Activated naive CD4-positive, alpha-beta T cell treated with anti-CD3 and anti-CD28 coated beads, Interleukin-2, amount 10 ng/mL, durations not matched to agents 7 days and 5 days (primary cell): ENCODE results near the gene SLC34A1.
A peak's percentile ranks its signal among the peaks of the same experiment; 100 is the strongest.

Experiments
- CTCF ChIA-PET: fragments of 350-600 bp; sonication (Branson Sonifier 250); formaldehyde crosslinking; loops from one replicate; lab custom pipeline; 2021; ENCODE audit warnings: antibody characterized with exemption; lab: Charles Lee
- DNase-seq: peaks from one replicate; pipeline ENCODE4 v3.0.0-alpha.2; 2020
- H3K27ac Mint-ChIP-seq: one replicate; pipeline ENCODE4 v1.8.0; 2021; ENCODE audit warnings: mild to moderate bottlenecking, moderate library complexity, mixed read lengths
- H3K27me3 Mint-ChIP-seq: one replicate; pipeline ENCODE4 v1.8.0; 2021; ENCODE audit warnings: mild to moderate bottlenecking, mixed read lengths
- H3K36me3 Mint-ChIP-seq: one replicate; pipeline ENCODE4 v1.8.0; 2021; ENCODE audit warnings: mixed read lengths
- H3K4me1 Mint-ChIP-seq: one replicate; pipeline ENCODE4 v1.8.0; 2021; ENCODE audit warnings: mixed read lengths
- H3K4me3 Mint-ChIP-seq: one replicate; pipeline ENCODE4 v1.8.0; 2021; ENCODE audit warnings: mild to moderate bottlenecking, moderate library complexity, mixed read lengths
- H3K9me3 Mint-ChIP-seq: one replicate; pipeline ENCODE4 v1.8.0; 2021; ENCODE audit warnings: mixed read lengths

SLC34A1 gene

DNA sequence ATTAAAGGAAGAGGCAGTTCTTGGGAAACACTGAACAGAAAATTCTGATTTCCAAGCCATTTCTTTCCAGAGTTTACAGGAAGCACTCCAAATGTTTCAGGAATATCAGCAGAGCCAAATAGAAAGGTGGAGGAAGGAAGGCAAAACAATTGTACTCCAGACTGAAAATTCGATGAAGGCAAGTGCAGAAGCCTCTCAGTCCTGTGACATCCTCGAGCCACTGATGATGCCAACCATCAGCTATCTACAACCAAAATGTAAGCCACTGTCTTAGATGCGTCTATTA lies 34.9 kb upstream of the SLC34A1 start:
- H3K4me1 Mint-ChIP-seq, result peaks cover 60% of the 10 kb centered on the region
- H3K9me3 Mint-ChIP-seq, result no peaks in the 10 kb centered on the region
- CTCF ChIA-PET, result interaction anchor here (0.6 to 1.2 kb wide), 3 partner anchors 31 to 381 kb away, joined by 3 to 5 read pairs (median 4); no protein-coding TSS in a partner anchor
- H3K36me3 Mint-ChIP-seq, result peaks cover 33% of the 10 kb centered on the region
- H3K27me3 Mint-ChIP-seq, result no peaks in the 10 kb centered on the region
- no peak for DNase-seq
- H3K27ac Mint-ChIP-seq, result no peak overlapping the region
- H3K4me3 Mint-ChIP-seq, result peak overlapping the region; percentile 97

DNA sequence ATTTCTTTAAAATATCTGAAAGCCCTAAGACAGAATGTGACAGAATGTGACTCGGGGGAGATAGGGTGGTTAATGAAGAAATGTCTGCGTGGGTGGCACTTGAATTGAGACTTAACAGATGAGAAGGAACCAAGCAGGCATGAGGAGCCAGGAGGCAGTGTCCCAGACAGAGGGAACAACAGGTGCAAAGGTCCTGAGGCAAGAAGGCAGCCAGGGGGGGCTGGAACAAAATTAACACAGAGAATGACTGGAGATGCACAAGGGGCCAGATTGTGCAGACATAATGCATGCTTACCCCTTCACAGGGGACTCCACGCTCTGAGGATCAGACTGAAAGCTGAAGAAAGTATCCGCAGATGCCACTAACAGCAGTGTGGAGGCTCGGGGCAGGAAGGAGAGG lies 34.5 kb upstream of the SLC34A1 start:
- peaks cover 65% of the 10 kb centered on the region for H3K4me1 Mint-ChIP-seq
- H3K4me3 Mint-ChIP-seq, result peak overlapping the region; percentile 97
- CTCF ChIA-PET, result interaction anchor here (0.6 to 2.4 kb wide), 4 partner anchors 30 to 381 kb away, joined by 3 to 9 read pairs (median 4); no protein-coding TSS in a partner anchor
- peaks cover 36% of the 10 kb centered on the region for H3K36me3 Mint-ChIP-seq
- DNase-seq, result no peak
- H3K9me3 Mint-ChIP-seq, result peaks cover 3% of the 10 kb centered on the region
- peak overlapping the region; percentile 29 for H3K27ac Mint-ChIP-seq
- no peaks in the 10 kb centered on the region for H3K27me3 Mint-ChIP-seq

DNA sequence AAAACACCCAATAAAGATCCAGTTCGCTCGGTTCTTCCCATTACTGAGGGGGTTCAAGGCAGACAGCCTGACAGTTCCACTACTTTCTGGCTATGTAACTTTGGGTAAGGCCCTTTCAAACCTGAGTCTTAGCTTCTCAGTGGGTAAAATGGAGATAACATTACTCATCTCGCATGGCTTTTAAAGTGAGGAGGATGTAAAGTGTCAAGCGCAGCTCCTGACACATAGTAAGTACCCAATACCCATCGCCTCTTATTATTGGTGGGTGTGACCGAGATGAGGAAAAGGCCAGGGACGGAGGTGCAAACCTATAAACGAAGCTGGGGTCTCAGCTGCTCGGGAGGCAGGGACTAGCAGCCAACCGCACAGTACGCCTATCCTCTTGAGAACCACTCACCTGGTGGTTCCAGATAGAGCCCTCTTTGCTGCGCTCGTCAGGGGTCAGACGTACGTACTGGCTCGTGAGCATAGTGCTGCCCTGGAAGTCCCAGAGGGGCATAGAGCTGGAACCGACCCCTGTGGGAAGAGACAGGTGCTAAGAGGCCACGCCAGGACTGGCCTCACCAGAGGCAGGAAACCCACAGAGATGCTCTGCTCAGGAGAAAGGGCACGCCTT lies 33.4 kb upstream of the SLC34A1 start:
- no peak for DNase-seq
- no peaks in the 10 kb centered on the region for H3K27me3 Mint-ChIP-seq
- CTCF ChIA-PET, result interaction anchor here (0.6 to 2.4 kb wide), 14 partner anchors 11 to 123 kb away, joined by 3 to 9 read pairs (median 4); no protein-coding TSS in a partner anchor
- peaks cover 39% of the 10 kb centered on the region for H3K36me3 Mint-ChIP-seq
- H3K4me3 Mint-ChIP-seq, result peak overlapping the region; percentile 97
- H3K27ac Mint-ChIP-seq, result peak overlapping the region; percentile 99
- H3K9me3 Mint-ChIP-seq, result peaks cover 10% of the 10 kb centered on the region
- peaks cover 76% of the 10 kb centered on the region for H3K4me1 Mint-ChIP-seq

DNA sequence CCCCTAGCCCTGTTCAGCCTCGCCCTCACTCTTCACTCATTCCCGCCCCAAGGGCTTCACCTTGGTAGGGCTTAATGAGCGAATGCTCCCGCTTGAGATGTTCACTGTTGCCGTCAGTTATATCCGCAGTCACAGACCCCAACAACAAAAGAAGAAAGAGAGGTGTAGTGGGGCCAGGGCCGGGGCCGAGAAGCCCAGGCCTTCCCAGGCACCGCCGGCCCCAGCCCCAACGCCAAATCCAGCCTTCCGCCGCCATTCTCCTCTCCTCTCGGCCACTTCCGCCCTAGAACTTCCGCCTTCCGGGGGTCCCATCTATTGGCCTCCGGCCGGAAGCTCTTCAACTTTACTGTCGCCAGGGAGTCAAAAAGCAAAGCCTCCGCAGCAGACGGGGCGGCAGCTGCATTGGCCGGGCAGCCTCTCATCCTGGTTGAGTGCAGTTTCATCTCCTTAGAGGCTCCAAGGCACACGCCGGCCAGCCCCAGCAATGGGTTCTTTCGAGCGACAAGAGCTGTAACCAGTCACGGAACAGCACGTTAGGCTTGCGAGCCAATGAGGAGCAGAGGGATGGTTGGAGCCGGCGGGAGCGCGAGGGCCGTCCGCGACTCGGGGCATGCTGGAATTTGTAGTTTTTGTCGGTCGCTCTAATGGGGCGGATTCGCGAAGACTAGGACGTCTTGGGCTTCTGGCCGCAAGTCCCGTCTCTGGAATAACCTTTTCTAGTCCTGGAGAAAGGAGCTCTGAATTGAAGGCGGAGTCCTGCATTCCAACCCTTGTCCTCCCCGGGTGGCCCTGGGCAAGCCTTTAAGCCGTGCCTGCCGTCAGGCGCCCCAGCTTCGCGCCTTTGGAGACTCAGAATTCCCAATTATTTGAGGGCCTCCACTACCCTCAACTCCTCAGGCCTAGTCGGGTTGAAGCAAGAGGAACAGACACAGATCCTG lies 32.6 kb upstream of the SLC34A1 start, which contains the start of gene LMAN2:
Gene LMAN2, minus strand, starts transcription at position 277 of the 938 bp plus-strand sequence. Its CDS starts 21 bp downstream, at position 256.
- H3K4me1 Mint-ChIP-seq, result peaks cover 77% of the 10 kb centered on the region
- DNase-seq, result peak; percentile 94
- H3K4me3 Mint-ChIP-seq, result peak within 1 kb of the TSS; percentile 97
- H3K36me3 Mint-ChIP-seq, result peaks cover 32% of the 10 kb centered on the region
- no peaks in the 10 kb centered on the region for H3K27me3 Mint-ChIP-seq
- CTCF ChIA-PET, result interaction anchor here (0.7 to 2.4 kb wide), 14 partner anchors 10 to 104 kb away, joined by 3 to 9 read pairs (median 4); no protein-coding TSS in a partner anchor
- peak within 1 kb of the TSS; percentile 99 for H3K27ac Mint-ChIP-seq
- peaks cover 11% of the 10 kb centered on the region for H3K9me3 Mint-ChIP-seq

DNA sequence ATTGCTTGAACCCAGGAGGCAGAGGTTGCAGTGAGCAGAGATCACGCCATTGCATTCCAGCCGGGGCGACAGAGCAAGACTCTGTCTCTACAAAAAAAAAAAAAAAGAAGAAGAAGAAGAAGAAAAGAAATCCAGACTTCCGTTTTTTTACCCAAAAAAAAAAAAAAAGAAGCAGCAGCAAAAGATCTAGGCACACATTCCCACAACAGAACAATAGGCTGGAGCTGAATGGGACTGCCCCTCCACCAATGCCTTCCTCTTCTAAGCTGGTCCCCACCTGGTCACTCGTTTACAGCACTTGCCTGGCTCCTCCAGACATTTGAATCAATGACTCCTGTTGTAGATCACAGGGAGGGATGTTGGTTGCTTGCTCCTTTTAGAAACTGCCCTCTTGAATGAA lies 31.1 kb upstream of the SLC34A1 start:
- H3K4me3 Mint-ChIP-seq, result peak overlapping the region; percentile 15
- H3K27ac Mint-ChIP-seq, result peak overlapping the region; percentile 7
- CTCF ChIA-PET, result interaction anchor here (1.8 kb wide), 1 partner anchor 8 kb away, joined by 7 read pairs; no protein-coding TSS in a partner anchor

DNA sequence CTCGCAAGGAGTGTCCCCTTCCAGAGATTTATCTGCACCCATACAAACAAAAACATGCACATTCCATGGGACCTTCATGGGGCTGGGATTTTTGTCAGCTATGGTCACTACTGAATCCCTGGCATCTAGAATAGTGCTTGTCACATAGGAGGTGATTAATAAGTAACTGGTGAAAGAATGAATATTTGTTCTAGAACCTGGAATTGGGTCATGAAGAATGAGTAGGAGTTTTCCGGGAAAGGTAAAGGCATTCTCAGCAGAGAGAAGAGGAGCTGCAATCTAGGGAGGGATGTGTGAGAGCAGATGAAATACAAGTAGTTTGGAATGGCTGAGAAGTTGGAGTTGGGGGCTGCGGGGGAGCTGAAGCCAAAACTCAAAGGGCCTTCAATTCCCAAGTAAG lies 30.0 kb upstream of the SLC34A1 start:
- no peak for DNase-seq
- no peaks in the 10 kb centered on the region for H3K27me3 Mint-ChIP-seq
- H3K27ac Mint-ChIP-seq, result no peak overlapping the region
- peaks cover 28% of the 10 kb centered on the region for H3K36me3 Mint-ChIP-seq
- peaks cover 78% of the 10 kb centered on the region for H3K4me1 Mint-ChIP-seq
- CTCF ChIA-PET, result interaction anchor here (1.0 to 8.1 kb wide), 2 partner anchors 16 to 36 kb away, joined by 4 to 75 read pairs; no protein-coding TSS in a partner anchor
- H3K9me3 Mint-ChIP-seq, result peaks cover 11% of the 10 kb centered on the region
- no peak overlapping the region for H3K4me3 Mint-ChIP-seq

More for the DNA sequence above, 31.1 kb upstream of the SLC34A1 start:
- Mint-ChIP-seq H3K4me1 (peaks cover 77% of the 10 kb centered on the region), H3K9me3 (peaks cover 11% of the 10 kb centered on the region), H3K36me3 (peaks cover 25% of the 10 kb centered on the region), H3K27me3 (no peaks in the 10 kb centered on the region)
- no peak for DNase-seq

DNA sequence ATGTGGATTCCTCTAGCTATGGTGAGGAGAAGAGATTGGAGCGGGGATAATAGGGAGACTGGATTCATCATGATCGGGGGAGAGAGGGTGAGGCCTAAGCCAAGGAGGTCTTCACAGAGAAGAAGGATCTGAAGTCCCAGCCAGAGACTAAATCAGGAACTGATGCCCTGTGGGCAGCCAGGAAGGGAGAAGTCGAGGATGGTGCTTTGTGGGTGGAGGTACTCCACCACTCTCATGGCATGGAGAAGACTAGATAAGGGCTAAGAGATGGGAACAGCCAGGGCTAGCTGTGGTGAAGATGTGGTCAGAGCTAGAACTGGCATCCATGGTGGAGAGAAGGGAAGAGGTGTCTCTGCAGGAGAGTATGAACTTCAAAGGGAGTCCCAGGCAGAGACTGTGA lies 29.5 kb upstream of the SLC34A1 start:
- Mint-ChIP-seq H3K4me3 (no peak overlapping the region), H3K27ac (no peak overlapping the region), H3K36me3 (peaks cover 31% of the 10 kb centered on the region), H3K9me3 (peaks cover 11% of the 10 kb centered on the region), H3K27me3 (no peaks in the 10 kb centered on the region), H3K4me1 (peaks cover 78% of the 10 kb centered on the region)
- CTCF ChIA-PET, result interaction anchor here (1.0 to 8.1 kb wide), 4 partner anchors 15 to 101 kb away, joined by 3 to 75 read pairs (median 7); no protein-coding TSS in a partner anchor
- DNase-seq, result no peak

DNA sequence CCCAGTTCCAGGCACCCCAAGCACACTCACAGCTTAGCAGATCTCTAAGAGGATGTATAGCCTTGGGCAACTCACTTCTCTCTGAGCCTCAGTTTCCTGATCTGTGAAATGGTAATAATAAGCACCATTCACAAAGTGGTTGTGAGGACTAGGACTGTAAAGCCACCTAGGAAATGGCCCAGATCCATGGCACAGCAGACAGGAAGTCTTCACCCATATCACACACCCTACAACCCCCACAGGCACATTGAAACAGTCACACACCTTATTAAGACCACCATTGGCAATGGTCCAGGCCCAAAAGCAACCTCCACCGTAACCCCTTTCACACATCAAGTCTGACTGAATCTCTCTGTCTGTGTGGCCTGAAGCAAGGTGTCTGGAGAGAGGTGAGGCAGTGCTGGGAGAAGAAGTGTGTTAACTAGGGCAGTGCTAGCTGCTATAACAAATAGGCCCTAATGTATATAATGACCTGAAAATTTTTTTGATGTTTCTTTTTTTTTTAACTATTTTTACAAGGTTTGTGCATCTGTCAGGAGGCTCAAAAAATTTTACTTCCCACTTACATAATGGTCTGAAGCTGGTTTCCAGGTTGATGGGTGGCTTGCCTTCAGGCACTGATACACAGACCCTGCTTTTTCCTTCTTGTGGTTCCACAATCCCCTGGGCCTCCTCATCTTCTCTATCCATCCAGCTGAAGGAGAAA lies 28.9 kb upstream of the SLC34A1 start:
- Mint-ChIP-seq H3K36me3 (peaks cover 33% of the 10 kb centered on the region), H3K27ac (peak overlapping the region; percentile 35), H3K27me3 (no peaks in the 10 kb centered on the region), H3K4me3 (no peak overlapping the region), H3K4me1 (peaks cover 78% of the 10 kb centered on the region), H3K9me3 (peaks cover 11% of the 10 kb centered on the region)
- DNase-seq, result no peak
- CTCF ChIA-PET, result interaction anchor here (1.3 to 8.1 kb wide), 4 partner anchors 15 to 100 kb away, joined by 3 to 75 read pairs (median 6); no protein-coding TSS in a partner anchor

DNA sequence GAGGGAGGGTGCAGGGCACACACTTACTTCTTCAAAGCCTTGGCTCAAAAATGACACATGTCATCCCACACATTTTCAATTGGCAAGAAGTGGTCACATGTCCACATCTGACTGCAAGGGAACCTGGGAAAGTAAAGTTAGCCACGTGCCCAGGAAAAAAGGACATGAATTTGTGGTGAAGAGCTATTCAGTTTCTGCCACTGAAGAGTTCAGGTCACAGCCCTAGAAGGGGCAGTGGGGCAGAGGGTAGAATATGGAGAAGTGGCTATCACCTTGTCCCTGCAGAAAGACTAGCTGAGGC lies 28.4 kb upstream of the SLC34A1 start:
- no peak overlapping the region for H3K4me3 Mint-ChIP-seq
- CTCF ChIA-PET, result interaction anchor here (1.3 to 8.1 kb wide), 4 partner anchors 14 to 100 kb away, joined by 3 to 75 read pairs (median 6); no protein-coding TSS in a partner anchor

DNA sequence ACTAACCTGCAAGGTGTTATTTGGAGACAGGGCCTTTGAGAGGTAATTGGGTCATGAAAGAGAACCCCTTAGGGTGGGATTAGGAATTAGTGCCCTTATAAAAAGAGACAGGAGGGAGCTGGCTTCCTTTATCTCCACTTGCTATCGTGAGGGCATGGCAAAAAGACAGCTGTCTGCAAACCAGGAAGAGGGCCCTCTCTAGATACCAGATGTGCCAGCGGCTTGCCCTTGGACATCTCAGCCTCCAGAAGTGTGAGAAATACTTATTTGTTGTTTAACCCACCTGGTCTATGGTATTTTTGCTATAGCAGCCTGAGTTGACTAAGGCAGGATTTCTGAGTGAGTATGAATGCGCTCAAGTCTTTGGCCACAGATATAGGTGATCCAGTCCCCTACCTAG lies 27.5 kb upstream of the SLC34A1 start:
- no peaks in the 10 kb centered on the region for H3K27me3 Mint-ChIP-seq
- peak overlapping the region; percentile 13 for H3K27ac Mint-ChIP-seq
- peaks cover 11% of the 10 kb centered on the region for H3K9me3 Mint-ChIP-seq
- DNase-seq, result no peak
- H3K4me1 Mint-ChIP-seq, result peaks cover 80% of the 10 kb centered on the region
- H3K36me3 Mint-ChIP-seq, result peaks cover 32% of the 10 kb centered on the region
- CTCF ChIA-PET, result interaction anchor here (1.4 to 8.1 kb wide), 3 partner anchors 13 to 48 kb away, joined by 3 to 75 read pairs (median 10); no protein-coding TSS in a partner anchor
- peak overlapping the region; percentile 93 for H3K4me3 Mint-ChIP-seq

More for the DNA sequence above, 28.4 kb upstream of the SLC34A1 start:
- H3K27ac Mint-ChIP-seq, result no peak overlapping the region
- H3K36me3 Mint-ChIP-seq, result peaks cover 34% of the 10 kb centered on the region
- peaks cover 11% of the 10 kb centered on the region for H3K9me3 Mint-ChIP-seq
- peaks cover 76% of the 10 kb centered on the region for H3K4me1 Mint-ChIP-seq
- no peak for DNase-seq
- no peaks in the 10 kb centered on the region for H3K27me3 Mint-ChIP-seq

DNA sequence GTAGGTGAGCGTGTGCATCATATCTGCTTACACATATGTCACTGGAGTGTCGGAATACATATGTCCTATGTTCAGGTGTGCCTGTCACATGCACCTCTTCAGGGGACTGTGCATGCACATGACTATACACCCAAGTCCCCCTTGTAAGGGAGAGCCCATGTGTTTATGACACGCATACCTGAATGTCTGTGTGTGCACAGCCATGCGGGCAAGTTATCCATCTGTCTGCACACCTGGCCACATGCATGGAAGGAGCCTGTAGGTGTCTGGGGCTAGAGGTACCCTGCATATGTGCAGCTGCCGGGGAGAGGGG lies 27.1 kb upstream of the SLC34A1 start:
- no peak for DNase-seq
- Mint-ChIP-seq H3K4me1 (peaks cover 80% of the 10 kb centered on the region), H3K4me3 (peak overlapping the region; percentile 93), H3K27me3 (no peaks in the 10 kb centered on the region), H3K27ac (peak overlapping the region; percentile 70), H3K9me3 (peaks cover 11% of the 10 kb centered on the region), H3K36me3 (peaks cover 35% of the 10 kb centered on the region)
- CTCF ChIA-PET, result interaction anchor here (2.7 to 8.1 kb wide), 3 partner anchors 13 to 47 kb away, joined by 10 to 75 read pairs (median 13); no protein-coding TSS in a partner anchor

DNA sequence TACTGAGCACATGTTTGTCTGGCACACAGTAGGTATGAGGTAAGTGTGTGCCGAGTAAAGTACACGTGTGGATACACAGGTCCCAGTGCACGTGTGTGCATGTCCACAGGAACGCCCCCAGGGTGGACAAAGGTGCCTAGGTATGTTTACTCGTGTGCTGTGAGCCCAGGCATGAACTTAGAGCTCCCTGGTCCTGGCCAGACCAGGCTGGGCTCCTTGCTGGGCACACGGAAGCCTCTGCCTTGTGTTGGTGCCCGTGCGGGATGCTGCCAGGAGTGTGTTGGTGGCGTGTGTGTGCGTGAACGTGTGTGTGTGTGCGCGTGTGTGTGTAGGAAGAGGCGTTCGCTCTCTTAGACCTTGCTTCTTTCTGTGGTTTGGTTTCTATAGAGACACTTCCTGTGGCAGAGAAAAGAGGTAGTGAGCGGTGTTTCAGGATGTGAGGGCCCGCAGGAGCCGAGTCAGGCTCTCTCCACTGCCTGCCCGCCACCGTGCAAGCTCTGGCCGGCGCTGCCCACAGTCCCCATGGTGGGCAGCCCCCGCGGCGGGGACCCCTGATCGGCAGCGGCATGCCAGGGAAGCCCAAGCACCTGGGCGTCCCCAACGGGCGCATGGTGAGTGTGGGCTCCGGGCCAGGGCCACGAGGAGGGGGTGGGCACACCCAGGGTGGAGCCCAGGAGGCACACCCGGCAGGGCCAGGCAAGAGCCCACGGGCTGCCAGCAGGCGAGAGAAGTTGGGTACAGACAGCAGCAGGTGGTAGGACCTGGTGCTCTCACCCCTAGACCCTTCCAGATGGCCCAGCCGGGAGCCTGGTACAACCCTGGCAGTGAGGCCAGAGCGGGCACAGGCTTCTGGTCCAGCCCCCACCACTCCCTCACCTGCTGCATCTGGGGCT lies 26.5 kb upstream of the SLC34A1 start, which contains the start of gene RGS14:
Gene RGS14, plus strand, starts transcription at position 466 of the 893 bp plus-strand sequence. Its CDS starts 101 bp downstream, at position 567.
- Mint-ChIP-seq H3K9me3 (peaks cover 11% of the 10 kb centered on the region), H3K4me3 (peak within 1 kb of the TSS; percentile 93), H3K27ac (peak within 1 kb of the TSS; percentile 75), H3K27me3 (no peaks in the 10 kb centered on the region), H3K36me3 (peaks cover 40% of the 10 kb centered on the region), H3K4me1 (peaks cover 83% of the 10 kb centered on the region)
- CTCF ChIA-PET, result interaction anchor here (2.3 to 8.1 kb wide), 4 partner anchors 12 to 47 kb away, joined by 10 to 75 read pairs (median 14); no protein-coding TSS in a partner anchor
- DNase-seq, result peak; percentile 82
